HG02763 (cell line): ENCODE measurements around the gene SMOC2.
"Not testable (repeated sequence)": the region's sequence is repeated elsewhere in the genome, so short reads cannot be mapped to it uniquely, and the experiment has no call there.

ENCODE experiments used
- ATAC-seq: cut with Tn5 transposase; IDR thresholded peaks from one replicate; pipeline ENCODE4 v1.9.1; 2021; ENCODE audit warnings: mild to moderate bottlenecking, moderate library complexity; ENCODE audit not compliant: unreplicated experiment

The SMOC2 gene

DNA sequence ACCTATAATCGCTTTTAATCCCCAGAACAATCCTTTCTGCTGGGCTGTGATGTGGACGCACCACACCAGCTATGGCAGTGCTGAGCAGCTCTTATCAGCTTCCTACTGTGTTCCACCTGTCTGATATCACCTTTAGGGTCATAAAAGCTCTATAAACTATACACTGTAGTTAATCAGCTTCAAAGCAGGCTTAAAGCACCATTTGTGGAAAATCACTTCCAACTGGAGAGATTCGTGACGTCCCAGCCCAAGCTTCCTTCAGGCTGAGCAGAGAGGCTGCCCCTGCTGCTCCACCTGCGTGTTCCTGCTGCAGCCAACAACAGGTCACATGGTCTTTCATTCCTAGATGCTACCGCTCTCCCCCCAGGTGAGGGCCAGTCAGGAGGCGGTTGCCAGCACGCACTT lies 156.5 kb downstream of the SMOC2 start:
- no peak for ATAC-seq

DNA sequence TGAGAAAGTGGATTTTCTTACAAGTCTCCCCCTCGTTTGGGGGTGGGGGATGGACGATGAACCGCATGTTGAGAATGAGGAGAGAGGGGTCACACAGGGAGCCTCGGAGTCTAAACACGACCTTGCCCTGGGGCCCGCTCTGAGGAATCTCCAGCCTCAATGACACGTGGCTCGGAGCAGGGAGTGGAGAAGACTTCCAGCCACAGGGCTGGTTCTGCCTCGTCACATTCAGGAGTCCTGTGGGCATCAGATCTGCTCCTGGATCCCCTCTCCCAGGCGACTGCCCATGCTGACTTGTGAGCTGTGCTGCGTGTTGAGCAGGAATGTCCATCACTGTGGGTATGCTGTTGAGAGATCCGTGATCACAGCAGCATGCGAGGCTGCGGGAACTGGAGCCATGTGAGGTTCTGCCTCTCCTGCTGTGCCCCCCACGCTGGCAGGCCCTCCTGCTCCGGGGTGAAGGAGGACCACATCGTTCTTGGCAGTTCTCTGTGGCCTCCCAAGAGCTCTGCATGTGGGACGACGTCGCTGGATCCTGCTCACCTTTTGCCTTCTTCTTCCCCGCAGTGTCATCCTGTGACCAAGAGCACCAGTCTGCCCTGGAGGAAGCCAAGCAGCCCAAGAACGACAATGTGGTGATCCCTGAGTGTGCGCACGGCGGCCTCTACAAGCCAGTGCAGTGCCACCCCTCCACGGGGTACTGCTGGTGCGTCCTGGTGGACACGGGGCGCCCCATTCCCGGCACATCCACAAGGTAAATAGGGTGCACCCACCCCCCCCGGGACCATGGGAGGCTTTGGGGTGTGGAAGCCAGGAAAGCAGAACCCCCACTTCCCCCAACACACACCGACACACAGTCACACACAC lies 157.5 kb downstream of the SMOC2 start:
- no peak for ATAC-seq

DNA sequence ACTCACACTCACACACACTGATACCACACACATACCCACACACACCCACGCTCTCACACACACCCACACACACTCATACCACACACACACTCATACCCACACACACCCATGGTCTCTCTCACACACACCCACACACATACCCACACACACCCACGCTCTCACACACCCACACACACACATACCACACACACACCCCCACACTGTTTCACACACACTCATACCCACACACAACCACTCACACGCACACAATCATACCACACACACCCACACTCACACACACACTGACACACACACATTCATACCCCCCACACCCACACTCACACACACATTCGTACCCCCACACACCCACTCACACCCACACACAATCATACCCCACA lies 158.1 kb downstream of the SMOC2 start:
- ATAC-seq = no peak

DNA sequence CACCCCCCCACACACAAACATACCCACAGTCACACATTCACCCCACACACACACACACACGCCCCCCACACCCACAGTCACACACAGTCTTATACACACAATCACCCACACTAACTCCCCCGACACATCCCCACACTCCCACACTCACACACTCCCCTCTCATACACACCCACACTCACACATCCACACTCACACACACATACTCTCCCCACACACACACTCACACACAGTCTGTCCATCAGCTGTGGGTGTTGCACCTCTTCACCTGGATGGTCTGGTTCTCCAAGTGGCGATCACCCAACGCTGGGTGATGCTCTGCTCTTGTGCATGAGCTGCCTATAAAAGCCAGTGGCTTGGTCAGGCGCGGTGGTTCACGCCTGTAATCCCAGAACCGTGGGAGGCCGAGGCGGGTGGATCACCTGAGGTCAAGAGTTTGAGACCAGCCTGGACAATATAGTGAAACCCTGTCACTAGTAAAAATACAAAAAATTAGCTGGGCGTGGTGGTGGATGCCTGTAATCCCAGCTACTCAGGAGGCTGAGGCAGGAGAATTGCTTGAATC lies 158.9 kb downstream of the SMOC2 start:
- no peak for ATAC-seq

DNA sequence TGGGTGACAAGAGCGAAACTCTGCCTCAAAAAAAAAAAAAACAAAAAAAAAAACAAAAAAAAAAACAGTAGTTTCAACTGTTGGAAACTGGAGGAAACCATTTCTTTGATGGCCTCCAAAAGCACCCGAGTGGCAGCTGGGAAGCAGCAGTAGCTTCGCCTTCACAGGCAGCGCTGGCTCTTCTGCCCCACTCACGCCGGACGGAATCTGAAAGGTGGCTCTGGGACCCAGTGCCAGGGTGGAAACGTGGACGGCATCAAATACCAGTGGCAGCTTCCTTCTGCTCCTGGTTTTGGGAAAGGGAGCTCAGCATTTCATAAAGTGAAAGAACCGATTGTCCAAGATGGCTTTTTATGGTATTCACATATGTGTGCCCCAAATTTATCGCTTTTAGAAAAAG lies 159.4 kb downstream of the SMOC2 start:
- no peak for ATAC-seq

GRCh38 chr6:168601111-168601510 lies 160.1 kb downstream of the SMOC2 start:
- ATAC-seq = no peak

DNA sequence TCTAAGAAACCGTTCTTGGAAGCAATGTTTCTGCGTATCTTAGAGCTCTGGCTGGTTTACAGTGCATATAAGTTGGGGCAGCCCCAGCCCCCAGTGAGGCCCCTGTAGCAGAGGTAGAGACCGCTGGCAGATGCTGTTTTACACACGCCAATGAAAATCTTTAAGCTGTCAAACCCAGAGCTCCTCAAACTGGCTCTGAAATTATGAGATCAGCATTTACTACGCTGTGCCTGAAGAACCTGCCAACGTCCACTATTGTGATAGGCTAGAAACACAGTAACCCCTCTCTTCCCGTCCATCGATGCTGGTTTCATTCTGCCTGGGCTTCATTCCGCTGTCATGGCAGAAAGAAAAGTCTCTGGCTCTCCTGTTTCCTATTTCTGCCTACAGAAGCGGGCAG lies 160.6 kb downstream of the SMOC2 start:
- ATAC-seq = no peak

GRCh38 chr6:168602576-168602975 lies 161.6 kb downstream of the SMOC2 start:
- ATAC-seq = no peak

DNA sequence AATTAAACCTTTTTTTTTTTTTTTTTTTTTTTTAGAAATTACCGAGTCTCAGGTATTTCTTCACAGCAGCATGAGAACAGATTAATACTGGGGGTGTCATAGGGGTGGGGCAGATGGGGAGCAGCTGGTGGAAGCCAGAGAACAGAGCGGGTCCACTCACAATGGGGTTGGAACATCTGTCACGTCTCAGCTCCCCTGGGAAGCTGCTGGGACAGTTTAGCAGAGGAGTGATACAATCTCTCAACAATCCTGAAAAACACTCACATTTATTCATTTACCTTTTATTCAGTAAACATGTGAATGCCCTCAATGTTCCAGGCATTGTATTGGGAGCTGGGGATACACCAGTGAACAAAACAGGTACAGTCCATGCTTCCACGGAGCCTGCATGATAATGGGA lies 162.2 kb downstream of the SMOC2 start:
- ATAC-seq = no peak

- ATAC-seq = no peak
Measured at GRCh38 chr6:168605964-168606363, 165.0 kb downstream of the SMOC2 start.

DNA sequence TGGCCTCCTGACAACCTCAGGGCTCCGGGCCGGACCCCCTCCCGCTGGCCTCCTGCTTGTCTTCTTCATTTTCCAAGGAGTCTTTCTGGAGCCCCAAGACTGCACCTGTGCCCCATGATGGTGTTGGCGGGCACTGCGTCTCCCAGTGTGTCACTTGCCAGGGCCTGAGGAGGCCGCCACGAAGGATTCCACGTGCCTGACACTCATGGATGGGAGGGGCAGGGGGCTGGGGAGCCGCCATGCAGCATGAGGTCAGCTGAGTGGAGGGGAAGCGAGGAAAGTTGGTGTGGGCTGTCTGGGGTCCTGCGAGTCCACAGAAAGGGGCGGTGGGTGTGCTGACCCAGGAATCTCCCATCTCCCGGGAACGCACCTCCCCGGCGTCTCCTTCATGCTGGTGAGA lies 165.7 kb downstream of the SMOC2 start:
- no peak for ATAC-seq

DNA sequence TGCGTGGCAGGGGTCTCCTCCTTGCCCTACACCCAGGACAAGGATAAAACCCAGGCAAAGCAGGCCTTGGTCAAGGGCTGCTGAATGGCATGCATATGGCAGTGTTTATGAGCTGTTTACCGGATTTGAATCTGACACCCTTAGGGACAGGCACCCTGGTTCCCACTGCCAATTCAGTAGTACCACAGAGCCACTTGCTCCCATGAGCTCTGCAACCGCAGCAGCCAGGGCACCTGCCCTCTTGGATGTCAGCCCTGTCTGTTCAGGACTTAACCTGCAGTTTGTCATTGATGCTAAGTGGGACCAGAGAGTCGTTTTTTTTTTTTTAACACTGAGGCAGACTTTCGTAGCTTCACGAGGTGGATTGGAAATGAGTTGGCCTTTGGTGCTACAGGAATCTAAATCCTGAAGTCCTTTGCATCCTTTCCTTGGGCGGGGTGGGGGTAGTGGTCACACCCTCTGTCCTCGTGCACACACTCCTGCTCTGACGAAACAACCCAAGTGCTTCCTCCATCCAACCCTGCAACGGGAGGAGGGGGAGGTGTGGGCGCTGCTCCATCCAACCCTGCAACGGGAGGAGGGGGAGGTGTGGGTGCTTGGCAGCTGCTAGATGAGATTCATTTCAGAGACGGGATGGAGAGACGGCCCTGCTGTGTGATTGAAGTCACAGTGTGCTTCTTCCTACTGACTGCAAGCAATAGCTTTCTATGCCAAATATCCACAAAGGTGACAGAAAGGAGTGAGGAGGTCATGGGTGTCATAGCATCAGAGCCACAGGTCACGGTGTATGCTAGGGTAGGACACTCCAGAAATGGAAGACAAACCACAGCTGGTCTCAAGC lies 166.5 kb downstream of the SMOC2 start:
- no peak for ATAC-seq

DNA sequence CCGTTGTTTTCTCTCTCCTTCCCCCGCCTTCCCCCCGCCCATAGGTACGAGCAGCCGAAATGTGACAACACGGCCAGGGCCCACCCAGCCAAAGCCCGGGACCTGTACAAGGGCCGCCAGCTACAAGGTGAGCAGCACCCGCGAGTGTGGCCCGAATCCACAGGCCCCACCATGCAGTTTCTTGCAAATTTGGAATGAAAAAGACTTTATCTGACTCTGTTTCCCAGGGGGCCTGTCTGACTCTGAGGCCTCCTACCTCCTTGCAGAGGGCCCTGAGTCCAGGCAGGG lies 167.1 kb downstream of the SMOC2 start:
- no peak for ATAC-seq

DNA sequence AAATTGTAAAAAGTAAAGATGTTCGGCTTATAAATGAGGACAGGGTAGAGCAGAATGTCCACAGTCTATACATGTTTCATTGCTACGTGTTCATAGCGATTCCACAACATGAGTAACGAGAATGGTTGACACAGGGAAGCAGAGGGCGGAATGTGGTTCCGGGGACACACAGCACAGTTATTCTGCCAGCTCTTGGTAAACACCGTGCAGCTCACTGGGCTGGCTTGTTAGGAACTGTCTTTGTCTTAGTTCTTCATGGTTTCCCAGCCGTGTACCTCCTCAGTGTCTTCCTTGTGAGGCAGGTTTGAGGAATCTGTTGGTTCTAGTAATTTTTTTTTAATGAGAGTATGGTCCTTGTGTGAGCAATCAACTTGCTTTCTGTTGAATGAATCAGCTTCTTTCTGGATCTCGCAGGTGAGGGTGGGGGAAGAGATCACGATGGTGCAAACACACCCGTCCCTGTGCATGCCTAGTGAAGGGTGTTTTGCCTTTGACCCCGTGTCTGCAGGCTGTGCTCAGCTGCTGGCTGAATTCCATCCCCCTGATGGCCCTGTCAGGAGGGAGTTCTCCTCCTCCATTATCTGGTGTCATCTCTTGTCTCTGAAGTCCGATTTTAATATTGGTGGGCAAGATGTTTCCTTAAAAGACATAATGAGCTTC lies 168.2 kb downstream of the SMOC2 start:
- ATAC-seq = no peak

GRCh38 chr6:168609914-168610490 lies 169.0 kb downstream of the SMOC2 start:
- no peak for ATAC-seq

DNA sequence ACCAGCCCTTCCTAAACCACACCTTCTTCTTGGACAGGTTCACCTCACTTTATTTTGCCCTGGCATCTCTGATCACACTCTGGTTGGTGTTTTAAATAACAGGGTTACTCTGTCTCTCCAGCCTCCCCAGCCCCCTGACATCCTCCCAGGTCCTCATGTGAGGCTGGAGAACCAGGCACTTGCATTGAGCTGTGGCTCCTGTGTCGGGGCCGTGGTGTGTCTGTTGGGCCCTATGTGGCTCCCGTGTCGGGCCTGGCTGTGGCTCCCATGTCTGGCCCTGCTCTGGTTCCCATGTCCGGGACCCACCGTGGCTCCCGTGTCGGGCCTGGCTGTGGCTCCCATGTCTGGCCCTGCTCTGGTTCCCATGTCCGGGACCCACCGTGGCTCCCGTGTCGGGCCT lies 170.0 kb downstream of the SMOC2 start:
- ATAC-seq = not testable (repeated sequence)

DNA sequence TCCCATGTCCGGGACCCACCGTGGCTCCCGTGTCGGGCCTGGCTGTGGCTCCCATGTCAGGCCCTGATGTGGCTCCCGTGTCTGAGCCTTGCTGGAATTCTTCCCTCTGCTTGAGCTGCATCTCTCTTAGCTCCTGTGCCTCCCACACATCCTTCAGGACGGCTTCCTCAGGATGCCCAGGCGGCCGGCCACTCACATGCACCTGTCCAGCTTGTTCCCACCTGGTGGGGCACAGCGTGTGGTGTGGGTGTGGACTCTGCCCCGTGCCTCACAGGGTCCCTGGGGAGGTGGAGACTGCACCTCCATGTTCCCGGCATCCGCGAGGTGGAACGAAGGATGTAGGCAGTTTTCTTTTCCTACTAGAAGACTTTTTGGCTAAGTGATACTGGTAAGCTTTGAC lies 170.7 kb downstream of the SMOC2 start:
- ATAC-seq = no peak

GRCh38 chr6:168612586-168612985 lies 171.6 kb downstream of the SMOC2 start:
- no peak for ATAC-seq

DNA sequence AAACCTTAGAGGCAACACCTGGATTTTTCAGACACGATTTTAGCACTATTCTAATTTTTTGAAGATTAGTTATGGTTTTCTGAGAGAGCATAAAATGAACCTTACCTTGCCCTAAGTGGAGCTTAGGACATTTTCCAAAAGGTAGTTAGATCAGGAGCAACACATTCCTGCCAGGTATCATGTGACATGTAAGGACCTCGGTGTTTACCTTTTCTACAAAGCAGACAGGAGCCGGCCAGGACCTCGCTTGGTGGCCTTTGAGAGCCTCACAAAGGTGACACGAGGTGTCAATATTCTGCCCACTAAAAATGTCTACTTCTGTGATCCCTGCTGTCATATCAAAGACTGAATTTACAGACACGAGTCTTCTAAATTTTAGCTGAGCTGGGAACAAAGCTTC lies 174.9 kb downstream of the SMOC2 start:
- no peak for ATAC-seq

- ATAC-seq = no peak
Measured at GRCh38 chr6:168616816-168617765, 176.1 kb downstream of the SMOC2 start.
